HG03095 (cell line): ENCODE measurements around the gene CEPT1.
A peak's percentile ranks its signal among the peaks of the same experiment; 100 is the strongest.
"Not testable (repeated sequence)": the region's sequence is repeated elsewhere in the genome, so short reads cannot be mapped to it uniquely, and the experiment has no call there.

ENCODE experiments used
- ATAC-seq: cut with Tn5 transposase; IDR thresholded peaks from one replicate; pipeline ENCODE4 v1.9.1; 2021; ENCODE audit warnings: moderate library complexity; ENCODE audit not compliant: unreplicated experiment

Gene CEPT1

GRCh38 chr1:111139956-111140679 is at the start of gene CEPT1, which contains the start of gene DRAM2:
Gene CEPT1 (plus strand): TSS chr1:111140223. CDS start chr1:111147715, 7,492 bp downstream.
Gene DRAM2 (minus strand): TSS chr1:111140093. CDS start chr1:111131554, 8,539 bp downstream.
- ATAC-seq: peak; percentile 47

GRCh38 chr1:111095421-111095820 is 44.6 kb upstream of the CEPT1 start:
- ATAC-seq: not testable (repeated sequence)

GRCh38 chr1:111097356-111098099 is 42.5 kb upstream of the CEPT1 start:
- ATAC-seq: no peak

GRCh38 chr1:111099289-111099688 is 40.7 kb upstream of the CEPT1 start:
- no peak for ATAC-seq

- no peak for ATAC-seq
These were observed 38.0 kb upstream of the CEPT1 start for GRCh38 chr1:111101854-111102642.

- ATAC-seq: no peak
These were observed 35.0 kb upstream of the CEPT1 start for GRCh38 chr1:111104981-111105380.

GRCh38 chr1:111110197-111110899 is 29.7 kb upstream of the CEPT1 start:
- ATAC-seq: no peak

- no peak for ATAC-seq
These were observed 23.5 kb upstream of the CEPT1 start for GRCh38 chr1:111116496-111116895.

- no peak for ATAC-seq
These were observed 13.7 kb upstream of the CEPT1 start for GRCh38 chr1:111126354-111126753.

GRCh38 chr1:111127923-111128643 is 11.9 kb upstream of the CEPT1 start:
- peak; percentile 80 for ATAC-seq

- no peak for ATAC-seq
These were observed 10.6 kb upstream of the CEPT1 start for GRCh38 chr1:111129376-111129775.

GRCh38 chr1:111131693-111132092 is 8.3 kb upstream of the CEPT1 start:
- ATAC-seq: no peak

- no peak for ATAC-seq
These were observed 6.2 kb upstream of the CEPT1 start for GRCh38 chr1:111133866-111134265.

- peak; percentile 25 for ATAC-seq
These were observed 583 bp upstream of the CEPT1 start for GRCh38 chr1:111139324-111139955.

GRCh38 chr1:111140680-111140967 is 601 bp downstream of the CEPT1 start:
- ATAC-seq: no peak

- ATAC-seq: no peak
These were observed 1.5 kb downstream of the CEPT1 start for GRCh38 chr1:111141245-111142220.

- no peak for ATAC-seq
These were observed 2.4 kb downstream of the CEPT1 start for GRCh38 chr1:111142356-111142975.

GRCh38 chr1:111145542-111145941 is 5.5 kb downstream of the CEPT1 start:
- ATAC-seq: no peak
